ENCODE results near the gene TEX36. TPM values are rescaled to one million over a fixed set of nuclear protein-coding genes. Genes with fewer than 3 reads are reported as not detected.

TEX36 gene
- total and polyA plus RNA-seq, 9 of the 15 experiments (the other 6 are each of a cell fraction or from before 2014, with no cell fraction given): 0.10 to 0.82 (median 0.15) TPM; not detected in 6

GRCh38 chr10:125694883-125695282, 11.9 kb upstream of the TEX36 start:
- no TSS peak for BruUV-seq (replicated peaks)
- Histone ChIP-seq H2AFZ (ENCODE audit: low read depth, low read length) (no peak overlapping the region), H3K9me1 (ENCODE audit: control insufficient read depth, insufficient read depth, low read length) (no peaks in the 10 kb centered on the region), H4K20me1 (replicated peaks; ENCODE audit: control insufficient read depth, insufficient read depth, low read length) (no peaks in the 10 kb centered on the region), H3K9me3 (replicated peaks; ENCODE audit: control insufficient read depth, insufficient read depth, low read depth, low read length) (no peaks in the 10 kb centered on the region), H3K27me3 (ENCODE audit: control insufficient read depth in 2 of 2, insufficient read depth in 2 of 2, low read length in 2 of 2) (peaks cover 20 to 56% of the 10 kb centered on the region in 2 experiments; a peak in 4 of 5 replicates), H3K79me2 (ENCODE audit: control insufficient read depth, insufficient read depth, low read length) (no peaks in the 10 kb centered on the region), H3K27ac (ENCODE audit: extremely low read depth, low read depth, low read length) (no peak overlapping the region), H3K4me2 (ENCODE audit: insufficient read depth, low read length) (no peak overlapping the region), H3K9ac (ENCODE audit: insufficient read depth in 1 of 2, low read depth in 2 of 2, low read length in 2 of 2) (no peak overlapping the region), H3K4me1 (replicated peaks in 1 of 2; ENCODE audit: control insufficient read depth in 2 of 2, insufficient read depth in 2 of 2, low read length in 2 of 2) (no peaks in the 10 kb centered on the region), H3K36me3 (ENCODE audit: control insufficient read depth, insufficient read depth, low read length) (no peaks in the 10 kb centered on the region), H3K4me3 (no peak overlapping the region)
- FAIRE-seq (no peak), ATAC-seq (no peak), DNase-seq (ENCODE audit: extremely low read depth in 1 of 4, low spot score in 3 of 4) (no peak)
- TF ChIP-seq ARHGAP35 (IDR thresholded peaks at IDR 0.05; ENCODE audit: partially characterized antibody): no peak
- TF ChIP-seq HNRNPK (IDR thresholded peaks at IDR 0.05; ENCODE audit: low read depth, low read length, poor library complexity, severe bottlenecking): no peak
- TF ChIP-seq THRA (IDR thresholded peaks at IDR 0.05): no peak
- TF ChIP-seq MAFF (IDR thresholded peaks at IDR 0.05; ENCODE audit: low read length): no peak
- no peak for TF ChIP-seq BRD9 (IDR thresholded peaks at IDR 0.05; ENCODE audit: low read depth, partially characterized antibody)
- TF ChIP-seq NR4A1 (CRISPR knock-in tag; IDR thresholded peaks at IDR 0.05): no peak
- TF ChIP-seq NR4A1 (tag; IDR thresholded peaks at IDR 0.05): no peak
- no peak for TF ChIP-seq CHAMP1 (IDR thresholded peaks at IDR 0.05)
- no peak for TF ChIP-seq TBP (optimal IDR thresholded peaks at IDR 0.05; ENCODE audit: low read depth, low read length)
- TF ChIP-seq NFE2 (IDR thresholded peaks at IDR 0.05; ENCODE audit: low read depth): peak; percentile 30; the same call in 1 of the 2 replicates
- TF ChIP-seq ZNF766 (CRISPR knock-in tag; conservative IDR thresholded peaks at IDR 0.05): peak; percentile 99
- 0% methylated on average over 1 of the region's 1 CpG for WGBS (ENCODE audit: insufficient coverage, low coverage, missing lambda C conversion rate)
- in situ Hi-C loops (cut with MboI) (no loop called here), intact Hi-C loops (cut with micrococcal nuclease) (no loop called here)
- CTCF ChIA-PET (ENCODE audit: low intra/inter-chr PET ratio): no interaction called here
- POLR2A ChIA-PET: no interaction called here
